Activated T-cell treated with anti-CD3 and anti-CD28 coated beads, Interleukin-2, amount 50 U/mL, for 4 hours (primary cell): ENCODE results near the gene COMT. TPM values are rescaled to one million over a fixed set of nuclear protein-coding genes. Genes with fewer than 3 reads are reported as not detected.
"Not testable (repeated sequence)": the region's sequence is repeated elsewhere in the genome, so short reads cannot be mapped to it uniquely, and the experiment has no call there.

Experiments used
- ATAC-seq, 2 donors: fragments of 200-7000 bp; cut with Tn5 transposase; one replicate each; pipeline ENCODE4 v1.10.0; 2021
- DNase-seq: peaks from one replicate; pipeline ENCODE4 v3.0.0-alpha.2; 2020
- H3K27me3 Mint-ChIP-seq: one replicate; pipeline ENCODE4 v1.8.0; 2021; ENCODE audit warnings: low read depth, mixed read lengths
- H3K36me3 Mint-ChIP-seq: one replicate; pipeline ENCODE4 v1.8.0; 2022; ENCODE audit warnings: mixed read lengths; ENCODE audit not compliant: insufficient read depth
- H3K4me1 Mint-ChIP-seq: one replicate; pipeline ENCODE4 v1.8.0; 2021; ENCODE audit warnings: low read depth, mixed read lengths
- H3K4me3 Mint-ChIP-seq: one replicate; pipeline ENCODE4 v1.8.0; 2021; ENCODE audit warnings: mild to moderate bottlenecking, moderate library complexity, mixed read lengths
- H3K9me3 Mint-ChIP-seq: one replicate; pipeline ENCODE4 v1.8.0; 2021; ENCODE audit warnings: mixed read lengths
- total RNA-seq, 3 donors: library from RNA; stranded (reverse); gene quantifications; one replicate each; pipeline ENCODE4 v1.2.1, GENCODE V29; 2021

Gene COMT
- total RNA-seq, 3 donors from 2014 or later: 95.0 to 118 (median 95.5) TPM

- Mint-ChIP-seq H3K9me3 (no peaks in the 10 kb centered on the region), H3K4me3 (no peak overlapping the region), H3K27me3 (no peaks in the 10 kb centered on the region), H3K36me3 (peaks cover 29% of the 10 kb centered on the region), H3K4me1 (no peaks in the 10 kb centered on the region)
- DNase-seq (no peak), ATAC-seq (no peak)
These were observed 26.2 kb upstream of the COMT start for GRCh38 chr22:19915287-19915954.

GRCh38 chr22:19916006-19916405, 25.6 kb upstream of the COMT start:
- no peak for DNase-seq
- H3K9me3 Mint-ChIP-seq: no peaks in the 10 kb centered on the region
- no peak for ATAC-seq
- no peaks in the 10 kb centered on the region for H3K4me1 Mint-ChIP-seq
- H3K27me3 Mint-ChIP-seq: no peaks in the 10 kb centered on the region
- no peak overlapping the region for H3K4me3 Mint-ChIP-seq
- peaks cover 29% of the 10 kb centered on the region for H3K36me3 Mint-ChIP-seq

DNA sequence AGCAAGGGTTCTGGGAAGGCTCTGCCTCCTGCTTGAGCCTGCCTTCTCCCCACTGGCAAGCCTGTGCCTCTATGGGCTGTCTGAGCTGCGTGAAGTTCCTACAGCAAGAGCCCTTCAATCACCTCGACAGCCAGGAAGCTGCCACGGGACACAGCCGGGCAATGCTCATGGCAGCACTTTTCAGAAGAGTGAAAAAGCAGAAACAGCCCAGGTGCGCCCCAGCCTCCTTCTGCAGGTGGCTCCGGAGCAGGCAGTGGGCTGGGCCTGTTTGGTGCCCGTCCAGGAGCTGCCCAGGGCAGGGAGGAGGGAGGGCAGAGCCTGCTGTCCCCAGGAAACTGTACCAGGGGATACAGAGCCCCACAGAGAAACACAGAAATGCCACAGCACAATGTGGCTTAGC, 24.6 kb upstream of the COMT start:
- no peak overlapping the region for H3K4me3 Mint-ChIP-seq

DNA sequence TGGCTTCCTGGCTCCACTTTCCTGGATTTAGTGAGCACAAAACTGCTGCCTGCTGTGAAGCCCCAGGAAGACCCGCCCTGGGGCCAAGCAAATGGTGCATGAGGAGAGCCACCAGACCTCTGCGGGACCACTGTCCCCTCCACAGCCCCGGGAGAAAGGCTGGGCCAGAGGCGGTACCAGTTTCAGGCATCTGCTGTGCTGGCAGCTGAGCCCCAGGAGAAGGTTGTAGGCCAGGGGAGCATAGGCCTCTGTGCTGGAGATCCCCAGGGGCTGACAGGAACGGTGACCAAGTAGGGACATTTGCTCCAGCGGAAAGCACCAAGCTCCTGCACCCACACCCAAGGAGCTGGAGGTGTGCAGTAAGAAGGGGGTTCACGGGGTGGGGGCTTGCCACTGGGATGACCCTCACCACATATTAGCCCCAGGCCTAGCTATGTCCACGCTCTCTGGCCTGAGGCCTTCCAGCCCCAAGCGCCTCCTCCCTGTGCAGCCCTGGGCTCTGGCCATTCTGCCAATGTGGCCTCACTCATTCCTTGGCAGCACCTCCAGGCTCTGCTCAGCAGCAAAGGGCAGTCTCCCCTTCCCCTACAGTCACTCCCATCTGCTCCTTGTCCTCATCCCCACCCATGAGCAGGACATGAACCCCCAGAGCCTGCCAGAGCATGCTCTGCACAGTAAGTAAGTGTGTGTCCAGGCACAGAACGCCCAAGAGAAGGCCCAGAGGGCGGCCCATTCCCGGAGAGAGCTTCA, 24.0 kb upstream of the COMT start:
- ATAC-seq: no peak
- H3K4me3 Mint-ChIP-seq: no peak overlapping the region
- H3K27me3 Mint-ChIP-seq: no peaks in the 10 kb centered on the region
- peaks cover 27% of the 10 kb centered on the region for H3K36me3 Mint-ChIP-seq
- no peaks in the 10 kb centered on the region for H3K4me1 Mint-ChIP-seq
- DNase-seq: no peak
- H3K9me3 Mint-ChIP-seq: no peaks in the 10 kb centered on the region

More for the DNA sequence above, 24.6 kb upstream of the COMT start:
- Mint-ChIP-seq H3K9me3 (no peaks in the 10 kb centered on the region), H3K36me3 (peaks cover 27% of the 10 kb centered on the region), H3K27me3 (no peaks in the 10 kb centered on the region), H3K4me1 (no peaks in the 10 kb centered on the region)
- DNase-seq (no peak), ATAC-seq (no peak)

DNA sequence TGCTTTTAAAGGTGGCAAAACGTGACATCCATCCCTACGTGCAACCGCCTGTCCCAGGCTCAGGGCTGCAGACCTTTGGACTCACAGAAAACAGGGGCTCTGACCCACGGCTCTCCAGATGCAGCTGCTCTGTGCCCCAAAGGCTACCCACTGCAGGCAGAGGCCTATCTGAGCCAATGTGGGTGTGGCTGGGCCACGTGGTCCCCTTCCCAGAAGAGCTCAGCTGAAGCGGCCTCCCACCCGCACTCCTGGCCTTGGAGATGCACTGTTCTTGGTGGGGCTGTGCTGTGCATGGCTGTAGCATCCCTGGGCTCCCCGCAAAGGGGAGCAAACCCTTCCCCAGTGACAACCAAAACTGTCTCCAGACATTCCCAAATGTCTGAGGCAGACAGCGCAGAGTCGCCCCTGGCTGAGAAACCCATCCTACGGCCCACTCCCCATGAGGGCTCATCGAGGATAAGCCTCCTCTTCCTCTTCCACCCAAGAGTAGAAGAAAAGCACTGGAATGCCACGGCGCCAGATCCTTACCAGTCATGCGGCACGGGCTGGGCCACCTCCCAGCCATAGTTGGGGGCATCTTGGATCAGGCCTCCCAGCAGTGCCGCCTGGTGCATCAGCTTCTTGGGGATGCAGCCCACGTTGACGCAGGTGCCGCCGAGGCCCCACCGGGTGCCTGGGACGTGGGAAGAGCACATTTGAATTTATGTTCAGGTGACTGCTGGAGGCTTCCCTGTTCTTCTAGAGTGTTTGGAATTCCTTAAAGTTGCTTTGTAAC, 23.1 kb upstream of the COMT start:
- H3K4me3 Mint-ChIP-seq: no peak overlapping the region
- H3K4me1 Mint-ChIP-seq: no peaks in the 10 kb centered on the region
- H3K36me3 Mint-ChIP-seq: peaks cover 23% of the 10 kb centered on the region
- ATAC-seq (no peak), DNase-seq (no peak)
- H3K9me3 Mint-ChIP-seq: no peaks in the 10 kb centered on the region
- no peaks in the 10 kb centered on the region for H3K27me3 Mint-ChIP-seq

GRCh38 chr22:19919701-19920363, 21.7 kb upstream of the COMT start:
- no peaks in the 10 kb centered on the region for H3K9me3 Mint-ChIP-seq
- no peak overlapping the region for H3K4me3 Mint-ChIP-seq
- no peaks in the 10 kb centered on the region for H3K4me1 Mint-ChIP-seq
- DNase-seq (no peak), ATAC-seq (no peak)
- peaks cover 16% of the 10 kb centered on the region for H3K36me3 Mint-ChIP-seq
- no peaks in the 10 kb centered on the region for H3K27me3 Mint-ChIP-seq

DNA sequence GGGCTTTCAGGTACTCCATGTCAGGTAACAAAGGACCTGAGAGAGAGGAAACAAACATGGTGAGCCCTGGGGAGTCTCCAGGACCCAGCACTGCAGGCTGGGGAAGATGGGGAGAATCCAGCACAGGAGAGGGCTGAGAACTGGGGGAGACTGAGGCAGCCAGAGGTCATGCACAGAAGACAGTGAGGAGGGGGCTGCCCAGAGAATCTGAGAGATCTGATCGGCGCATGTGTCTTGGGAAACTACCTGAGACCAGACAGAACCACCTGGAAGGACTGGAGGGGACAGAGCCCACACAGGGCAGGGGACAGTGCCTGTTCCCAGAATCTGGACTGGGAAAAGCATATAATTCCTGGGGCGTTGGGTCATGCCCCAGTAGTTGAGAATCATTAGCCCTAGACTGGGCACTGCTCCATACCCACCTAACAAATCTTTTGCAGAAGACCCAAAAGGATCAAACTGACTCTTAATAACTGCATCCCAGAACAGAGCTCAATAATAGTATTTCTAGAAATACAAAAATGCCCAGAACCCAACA, 20.0 kb upstream of the COMT start:
- no peaks in the 10 kb centered on the region for H3K27me3 Mint-ChIP-seq
- no peak for ATAC-seq
- no peaks in the 10 kb centered on the region for H3K4me1 Mint-ChIP-seq
- no peaks in the 10 kb centered on the region for H3K9me3 Mint-ChIP-seq
- H3K4me3 Mint-ChIP-seq: no peak overlapping the region
- no peak for DNase-seq
- H3K36me3 Mint-ChIP-seq: peaks cover 11% of the 10 kb centered on the region

DNA sequence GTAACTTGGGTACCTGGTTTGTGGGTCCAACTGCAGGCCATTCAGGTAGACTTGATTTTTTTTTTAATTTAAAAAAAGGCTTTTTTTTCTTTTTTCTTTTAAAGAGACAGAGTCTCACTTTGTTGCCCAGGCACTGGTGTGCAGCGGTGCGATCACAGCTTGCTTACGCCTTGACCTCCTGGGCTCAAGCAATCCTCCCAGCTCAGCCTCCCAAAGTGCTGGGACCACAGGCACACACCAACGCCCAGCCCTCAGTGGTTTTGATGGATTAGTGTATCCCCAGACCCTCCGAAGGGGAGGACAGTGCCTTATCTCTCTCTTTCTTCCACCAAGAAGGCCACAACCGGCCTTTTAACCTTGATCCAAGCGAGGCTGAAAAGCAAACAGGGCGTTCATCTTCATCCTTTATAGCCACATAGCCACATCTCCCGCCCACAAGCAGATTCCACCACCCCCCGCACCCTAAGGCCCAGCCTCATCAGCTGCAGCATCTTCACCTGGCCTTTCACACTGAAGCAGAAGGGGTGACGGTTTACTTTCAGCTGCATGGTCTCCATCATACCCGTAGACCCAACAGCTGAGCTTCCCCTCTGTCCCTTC, 17.6 kb upstream of the COMT start:
- Mint-ChIP-seq H3K27me3 (no peaks in the 10 kb centered on the region), H3K4me1 (no peaks in the 10 kb centered on the region), H3K36me3 (peaks cover 10% of the 10 kb centered on the region), H3K4me3 (no peak overlapping the region), H3K9me3 (no peaks in the 10 kb centered on the region)
- no peak for DNase-seq
- no peak for ATAC-seq

DNA sequence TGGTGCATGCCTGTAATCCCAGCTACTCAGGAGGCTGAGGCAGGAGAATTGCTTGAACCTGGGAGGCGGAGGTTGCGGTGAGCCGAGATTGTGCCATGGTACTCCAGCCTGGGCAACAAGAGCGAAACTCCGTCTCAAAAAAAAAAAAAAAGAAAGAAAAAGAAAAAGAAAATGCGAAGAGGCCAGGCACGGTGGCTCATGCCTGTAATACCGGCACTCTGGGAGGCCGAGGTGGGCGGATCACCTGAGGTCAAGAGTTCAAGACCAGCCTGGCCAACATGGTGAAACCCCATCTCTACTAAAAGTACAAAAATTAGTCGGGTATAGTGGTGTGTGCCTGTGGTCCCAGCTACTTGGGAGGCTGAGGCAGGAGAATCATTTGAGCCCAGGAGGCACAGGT, 15.5 kb upstream of the COMT start:
- not testable (repeated sequence) for ATAC-seq, H3K4me1 Mint-ChIP-seq, DNase-seq, H3K27me3 Mint-ChIP-seq, H3K4me3 Mint-ChIP-seq, H3K9me3 Mint-ChIP-seq
- peaks cover 15% of the 10 kb centered on the region for H3K36me3 Mint-ChIP-seq

DNA sequence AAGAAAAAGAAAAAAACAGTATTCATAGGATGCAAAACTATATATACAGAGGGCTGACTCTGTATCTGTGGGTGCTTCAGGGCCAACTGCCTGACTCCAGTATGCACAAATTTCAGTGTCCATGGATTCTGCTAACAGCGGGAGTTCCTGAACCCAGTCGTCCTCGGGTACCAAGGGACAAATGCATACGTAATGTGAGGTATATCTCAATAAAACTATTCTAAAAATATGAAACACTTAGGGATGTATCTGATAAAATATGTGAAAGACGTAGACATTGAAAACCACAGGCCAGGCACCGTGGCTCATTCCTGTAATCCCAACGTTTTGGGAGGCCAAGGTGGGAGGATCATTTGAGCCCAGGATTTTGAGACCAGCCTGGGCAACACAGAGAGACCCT, 13.9 kb upstream of the COMT start:
- H3K27me3 Mint-ChIP-seq: no peaks in the 10 kb centered on the region
- no peak overlapping the region for H3K4me3 Mint-ChIP-seq
- H3K36me3 Mint-ChIP-seq: peaks cover 15% of the 10 kb centered on the region
- no peaks in the 10 kb centered on the region for H3K4me1 Mint-ChIP-seq
- DNase-seq: no peak
- ATAC-seq: no peak
- no peaks in the 10 kb centered on the region for H3K9me3 Mint-ChIP-seq

DNA sequence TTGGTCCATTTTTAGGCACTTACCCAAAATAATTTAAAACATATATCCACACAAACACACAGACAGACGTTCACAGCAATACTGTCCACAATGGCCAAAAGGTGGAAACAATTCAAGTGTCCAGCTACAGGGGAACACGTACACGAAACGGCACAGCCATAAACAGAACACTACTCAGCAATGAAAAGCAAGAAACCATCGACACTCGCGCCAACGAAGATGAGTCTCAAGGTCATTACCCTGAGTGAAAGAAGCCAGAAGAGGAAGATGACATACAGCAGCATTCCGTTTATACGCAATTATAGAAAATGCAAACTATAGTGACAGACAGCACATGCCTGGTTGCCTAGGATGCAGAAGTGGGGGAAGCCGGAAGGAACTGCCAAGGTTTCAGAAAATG, 13.4 kb upstream of the COMT start:
- DNase-seq (no peak), ATAC-seq (no peak)
- Mint-ChIP-seq H3K4me1 (no peaks in the 10 kb centered on the region), H3K9me3 (no peaks in the 10 kb centered on the region), H3K36me3 (peaks cover 15% of the 10 kb centered on the region), H3K27me3 (no peaks in the 10 kb centered on the region), H3K4me3 (no peak overlapping the region)

GRCh38 chr22:19929586-19930550, 11.7 kb upstream of the COMT start:
- no peak overlapping the region for H3K4me3 Mint-ChIP-seq
- DNase-seq (no peak), ATAC-seq (no peak)
- H3K36me3 Mint-ChIP-seq: peaks cover 9% of the 10 kb centered on the region
- no peaks in the 10 kb centered on the region for H3K4me1 Mint-ChIP-seq
- no peaks in the 10 kb centered on the region for H3K9me3 Mint-ChIP-seq
- no peaks in the 10 kb centered on the region for H3K27me3 Mint-ChIP-seq
